Fibroblast of pulmonary artery (primary cell): Measurements from ENCODE around the gene YARS2.

Source experiments
- DNase-seq: peaks from one replicate; pipeline ENCODE4 v3.0.0-alpha.2; 2010; ENCODE audit warnings: low read depth
- H3K4me3 ChIP-seq: replicated peaks from 2 replicates; pipeline ENCODE4 v1.5.1; 2011; ENCODE audit warnings: low read depth, mild to moderate bottlenecking, control low read depth, low read length, moderate library complexity
- TF ChIP-seq, protein P1 (sequence below): IDR thresholded peaks from 2 replicates; pipeline ENCODE4 v1.5.1; 2011; ENCODE audit warnings: mild to moderate bottlenecking, control low read depth, low read length, inconsistent platforms; ENCODE audit errors: missing control alignments

The YARS2 gene

GRCh38 chr12:32755051-32755653, 545 bp downstream of the YARS2 start:
- peak; percentile 72 for DNase-seq
- TF ChIP-seq, protein P1, sequence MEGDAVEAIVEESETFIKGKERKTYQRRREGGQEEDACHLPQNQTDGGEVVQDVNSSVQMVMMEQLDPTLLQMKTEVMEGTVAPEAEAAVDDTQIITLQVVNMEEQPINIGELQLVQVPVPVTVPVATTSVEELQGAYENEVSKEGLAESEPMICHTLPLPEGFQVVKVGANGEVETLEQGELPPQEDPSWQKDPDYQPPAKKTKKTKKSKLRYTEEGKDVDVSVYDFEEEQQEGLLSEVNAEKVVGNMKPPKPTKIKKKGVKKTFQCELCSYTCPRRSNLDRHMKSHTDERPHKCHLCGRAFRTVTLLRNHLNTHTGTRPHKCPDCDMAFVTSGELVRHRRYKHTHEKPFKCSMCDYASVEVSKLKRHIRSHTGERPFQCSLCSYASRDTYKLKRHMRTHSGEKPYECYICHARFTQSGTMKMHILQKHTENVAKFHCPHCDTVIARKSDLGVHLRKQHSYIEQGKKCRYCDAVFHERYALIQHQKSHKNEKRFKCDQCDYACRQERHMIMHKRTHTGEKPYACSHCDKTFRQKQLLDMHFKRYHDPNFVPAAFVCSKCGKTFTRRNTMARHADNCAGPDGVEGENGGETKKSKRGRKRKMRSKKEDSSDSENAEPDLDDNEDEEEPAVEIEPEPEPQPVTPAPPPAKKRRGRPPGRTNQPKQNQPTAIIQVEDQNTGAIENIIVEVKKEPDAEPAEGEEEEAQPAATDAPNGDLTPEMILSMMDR: peak; percentile 67
- peak overlapping the region; percentile 98 for H3K4me3 ChIP-seq

- TF ChIP-seq, protein P1: no peak
- DNase-seq: peak; percentile 28
- H3K4me3 ChIP-seq: peak overlapping the region; percentile 98
Observed at GRCh38 chr12:32754111-32754510, 1.6 kb downstream of the YARS2 start.

DNA sequence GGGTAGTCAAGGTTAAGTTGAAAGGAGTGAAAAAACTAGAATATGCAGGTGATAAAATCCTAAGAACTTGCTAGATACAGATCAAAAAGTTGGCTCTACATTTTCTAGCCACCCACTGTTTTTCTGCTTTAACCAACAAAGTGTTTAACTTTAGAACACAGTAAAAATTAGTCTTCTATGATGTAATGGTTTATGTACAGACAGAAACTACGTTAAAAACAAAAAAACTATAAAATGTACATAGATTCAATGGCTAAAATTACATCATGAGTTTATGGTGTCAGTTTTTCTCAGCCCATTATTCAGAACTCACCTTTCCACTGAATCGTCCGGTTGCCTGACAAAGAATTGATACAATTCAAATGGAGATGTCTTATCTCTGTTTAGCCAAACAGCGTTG, 2.1 kb downstream of the YARS2 start:
- H3K4me3 ChIP-seq: peak overlapping the region; percentile 98
- DNase-seq: no peak
- TF ChIP-seq, protein P1: no peak

- no peak for DNase-seq
- TF ChIP-seq, protein P1: no peak
- no peak overlapping the region for H3K4me3 ChIP-seq
Observed at GRCh38 chr12:32743264-32743663, 12.4 kb downstream of the YARS2 start.

- TF ChIP-seq, protein P1: no peak
- no peak overlapping the region for H3K4me3 ChIP-seq
- DNase-seq: no peak
Observed at GRCh38 chr12:32742133-32742532, 13.6 kb downstream of the YARS2 start.

DNA sequence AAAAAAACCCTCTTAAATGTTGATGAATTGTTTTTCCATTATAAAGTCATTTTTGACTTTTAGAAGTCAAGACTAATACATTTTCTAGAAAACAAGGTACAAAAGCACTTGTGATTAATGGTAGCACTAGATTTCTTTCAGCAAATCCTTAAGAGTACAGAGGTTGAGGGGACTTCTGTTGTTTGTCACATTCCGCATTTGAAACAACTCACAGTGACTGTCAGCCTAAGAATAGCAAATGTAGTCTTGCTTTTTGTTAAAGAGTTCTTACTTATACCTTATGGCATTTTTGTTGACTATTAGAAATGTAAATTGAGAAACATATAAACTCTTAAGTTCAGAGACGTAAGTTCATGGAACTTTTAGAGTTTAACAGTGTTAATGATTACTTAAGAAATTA, 16.4 kb downstream of the YARS2 start:
- TF ChIP-seq, protein P1: no peak
- H3K4me3 ChIP-seq: no peak overlapping the region
- DNase-seq: no peak

- TF ChIP-seq, protein P1: no peak
- H3K4me3 ChIP-seq: no peak overlapping the region
- DNase-seq: no peak
Observed at GRCh38 chr12:32737715-32738114, 18.0 kb downstream of the YARS2 start.
